Endothelial cell of umbilical vein (primary cell): ENCODE data around the gene MAPKAPK2. TPM values are rescaled to one million over a fixed set of nuclear protein-coding genes. Genes with fewer than 3 reads are reported as not detected.

Experiments
- BruUV-seq: library from RNA; stranded (reverse); fragments of 400-500 nt; replicated peaks from 2 replicates; lab custom pipeline; 2021; lab: Mats Ljungman, UMichigan
- CTCF ChIA-PET: fragments of 300-600, 350-600 bp; sonication (Branson Sonifier 250); formaldehyde crosslinking; loops from one replicate; lab custom pipeline; 2021; ENCODE audit warnings: antibody characterized with exemption, inconsistent platforms; lab: Charles Lee
- POLR2A ChIA-PET: fragments of 300-600, 350-600 bp; sonication (Branson Sonifier 250); formaldehyde crosslinking; loops from one replicate; lab custom pipeline; 2021; ENCODE audit warnings: antibody characterized with exemption, inconsistent platforms; lab: Charles Lee
- DNase-seq: peaks from one replicate; pipeline ENCODE4 v3.0.0-alpha.2; 2011; ENCODE audit warnings: low read depth, low spot score
- FAIRE-seq: peaks from 2 replicates; lab custom pipeline; 2011; peaks lifted over from hg19 to GRCh38; lab: Jason Lieb, UNC
- H2AFZ ChIP-seq: 2 replicates; pipeline ENCODE4 v1.6.0; 2012; ENCODE audit warnings: low read depth, low read length, control low read depth, inconsistent platforms
- H3K27ac ChIP-seq: 2 replicates; pipeline ENCODE4 v1.5.1; 2011; ENCODE audit warnings: low read depth, mild to moderate bottlenecking, control low read depth, low read length, moderate library complexity; ENCODE audit not compliant: insufficient read depth
- H3K27me3 ChIP-seq, 2 experiments: 2 replicates each; pipeline versions ENCODE4 v1.6.0 to v1.6.1; 2011; ENCODE audit warnings: low read length in 2 of 2, mixed read lengths in 1 of 2; ENCODE audit not compliant: control insufficient read depth in 2 of 2, insufficient read depth in 2 of 2
- H3K36me3 ChIP-seq, 2 experiments: 2 replicates in 1 of 2; 3 replicates in 1 of 2; pipeline ENCODE4 v1.5.1; 2011; ENCODE audit warnings: low read length in 2 of 2, mild to moderate bottlenecking in 1 of 2, moderate library complexity in 1 of 2; ENCODE audit not compliant: control insufficient read depth in 2 of 2, insufficient read depth in 2 of 2; ENCODE audit errors: extremely low read depth in 1 of 2
- H3K4me1 ChIP-seq: 3 replicates; pipeline ENCODE4 v1.5.1; 2011; ENCODE audit warnings: mild to moderate bottlenecking, low read length; ENCODE audit not compliant: control insufficient read depth, insufficient read depth; ENCODE audit errors: extremely low read depth
- H3K4me2 ChIP-seq: 2 replicates; pipeline ENCODE4 v1.6.1; 2011; ENCODE audit warnings: low read length, control low read depth, mixed read lengths; ENCODE audit not compliant: insufficient read depth
- H3K4me3 ChIP-seq, 3 experiments: fragments of 200-600 bp in 1 of 3; sonication (generic), shearing (Covaris generic) in 1 of 3; replicated peaks in 1 of 3; 2 replicates each; pipeline ENCODE4 v1.5.1; 2011 to 2016; ENCODE audit warnings: control low read depth in 3 of 3, low read length in 3 of 3, mild to moderate bottlenecking in 2 of 3, inconsistent platforms in 1 of 3, low read depth in 1 of 3, moderate library complexity in 1 of 3; ENCODE audit not compliant: insufficient read depth in 1 of 3
- H3K79me2 ChIP-seq: 2 replicates; pipeline ENCODE4 v1.6.0; 2012; ENCODE audit warnings: low read length, inconsistent platforms; ENCODE audit not compliant: control insufficient read depth, insufficient read depth
- H3K9ac ChIP-seq: replicated peaks from 2 replicates; pipeline ENCODE3; 2011; ENCODE audit warnings: low read length, control low read depth; ENCODE audit not compliant: insufficient read depth; ENCODE audit errors: extremely low read depth
- H3K9me1 ChIP-seq: replicated peaks from 3 replicates; pipeline ENCODE4 v1.6.0; 2011; ENCODE audit warnings: mild to moderate bottlenecking, low read length; ENCODE audit not compliant: control insufficient read depth, insufficient read depth; ENCODE audit errors: extremely low read depth
- H3K9me3 ChIP-seq: replicated peaks from 2 replicates; pipeline ENCODE4 v1.5.1; 2012; ENCODE audit warnings: low read length, inconsistent platforms; ENCODE audit not compliant: control insufficient read depth, insufficient read depth
- H4K20me1 ChIP-seq: replicated peaks from 2 replicates; pipeline ENCODE3; 2011; ENCODE audit warnings: mild to moderate bottlenecking, low read length; ENCODE audit not compliant: control insufficient read depth, insufficient read depth; ENCODE audit errors: extremely low read depth
- CTCF ChIP-seq, 2 donors: IDR thresholded peaks; 1 replicate in 1 of 2; 2 replicates in 1 of 2; pipeline ENCODE4 v1.5.1; 2011; ENCODE audit warnings: low read length in 2 of 2, mild to moderate bottlenecking in 2 of 2, moderate library complexity in 2 of 2, control low read depth in 1 of 2, inconsistent platforms in 1 of 2, low read depth in 1 of 2; ENCODE audit not compliant: insufficient read depth in 1 of 2; ENCODE audit errors: extremely low read depth in 1 of 2
- EZH2 ChIP-seq: IDR thresholded peaks from 2 replicates; pipeline ENCODE4 v1.6.1; 2012; ENCODE audit warnings: borderline replicate concordance, low read depth, mild to moderate bottlenecking, moderate library complexity, low read length, inconsistent platforms; ENCODE audit not compliant: severe bottlenecking
- FOS ChIP-seq: IDR thresholded peaks from 2 replicates; pipeline ENCODE4 v1.6.1; 2011; ENCODE audit warnings: mild to moderate bottlenecking, low read length, moderate library complexity, borderline replicate concordance; ENCODE audit not compliant: insufficient read depth
- GATA2 ChIP-seq: IDR thresholded peaks from 2 replicates; pipeline ENCODE4 v1.7.0; 2011; ENCODE audit warnings: low read depth, mild to moderate bottlenecking, moderate library complexity, mixed read lengths, low read length; ENCODE audit not compliant: insufficient read length, insufficient read depth
- JUN ChIP-seq: IDR thresholded peaks from 2 replicates; pipeline ENCODE4 v1.6.1; 2011; ENCODE audit warnings: borderline replicate concordance, low read depth; ENCODE audit not compliant: insufficient read length, insufficient read depth
- MYC ChIP-seq: IDR thresholded peaks from one replicate; pipeline ENCODE4 v1.6.1; 2011; ENCODE audit warnings: mild to moderate bottlenecking, low read depth, low read length
- POLR2A ChIP-seq: IDR thresholded peaks from 2 replicates; pipeline ENCODE4 v1.6.1; 2012; ENCODE audit warnings: low read depth, mild to moderate bottlenecking, control low read depth, low read length
- POLR2AphosphoS5 ChIP-seq: IDR thresholded peaks from 2 replicates; pipeline ENCODE4 v1.6.1; 2012; ENCODE audit warnings: low read depth, mild to moderate bottlenecking, control low read depth, low read length, moderate library complexity; ENCODE audit not compliant: insufficient read depth
- dilution Hi-C: fragments of 300-500 bp; cut with MboI; formaldehyde crosslinking; loops from one replicate; pipeline ENCODE4 v1.15.0; 2019; ENCODE audit warnings: low sequenced_read_pairs; ENCODE audit not compliant: extremely low pct_ligation_motif_present
- intact Hi-C: fragments of 100-400 bp; cut with micrococcal nuclease; formaldehyde crosslinking; loops from one replicate; pipeline ENCODE4 v1.10.0; 2022
- polyA plus RNA-seq, 4 experiments: library from polyadenylated mRNA; depleted of rRNA in 3 of 4; stranded (reverse) in 3 of 4; unstranded in 1 of 4; fragments of >200 nt; gene quantifications; 2 replicates each; pipeline versions ENCODE4 v1.2.1 to v1.2.3, GENCODE V29; 2011 to 2012; ENCODE audit warnings: missing spikeins in 1 of 4
- total RNA-seq: library from RNA; stranded (reverse); gene quantifications from 2 replicates; pipeline ENCODE4 v1.2.3, GENCODE V29; 2021
- TF ChIP-seq, protein P1 (sequence below): IDR thresholded peaks from 2 replicates; pipeline ENCODE4 v1.6.1; 2011; ENCODE audit not compliant: insufficient read depth, insufficient read length

The MAPKAPK2 gene
- total and polyA plus RNA-seq, 2 donors (not counting 3 experiments of a cell fraction or from before 2014, with no cell fraction given): 52.9 to 69.1 TPM

DNA sequence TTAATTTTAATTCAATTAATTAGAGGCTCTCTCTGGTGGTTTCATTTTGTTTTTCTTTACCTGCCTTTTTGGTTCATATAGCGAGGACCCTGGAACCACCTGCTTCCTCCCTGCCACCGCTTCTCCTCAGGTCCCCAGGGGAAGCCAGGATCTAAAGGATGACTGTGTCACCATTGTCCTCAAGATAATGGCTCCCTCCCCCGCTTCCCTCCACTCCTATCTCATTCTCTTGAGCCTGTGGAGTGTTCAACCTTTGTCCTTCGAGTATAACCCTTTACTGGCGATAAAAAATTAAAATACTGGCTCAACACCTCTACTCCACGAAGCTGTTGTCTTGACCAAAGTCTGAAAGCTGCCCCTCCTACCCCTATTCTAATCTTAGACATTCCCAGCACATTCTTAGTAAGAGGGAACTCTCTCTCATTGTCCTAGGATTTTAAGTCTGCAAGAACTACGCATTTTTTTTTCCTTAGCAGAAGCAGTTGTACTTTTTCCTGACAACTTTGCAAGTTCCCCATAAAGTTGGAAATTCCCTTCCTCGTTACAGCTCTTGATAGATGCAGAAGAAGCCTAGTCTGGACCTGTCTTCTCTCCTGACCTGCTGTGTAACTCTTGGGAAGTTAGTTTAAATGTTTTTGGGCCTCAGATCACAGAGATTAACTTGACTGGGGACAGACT, 12.6 kb upstream of the MAPKAPK2 start:
- H3K27ac ChIP-seq: no peak overlapping the region
- H3K4me2 ChIP-seq: no peak overlapping the region
- H3K27me3 ChIP-seq: peaks cover 8 to 13% of the 10 kb centered on the region in 2 experiments
- no peaks in the 10 kb centered on the region for H3K36me3 ChIP-seq
- FAIRE-seq (no peak), DNase-seq (no peak)
- no peak for TF ChIP-seq MYC
- TF ChIP-seq CTCF (IDR thresholded peaks at IDR 0.05; ENCODE audit: extremely low read depth in 1 of 2, insufficient read depth in 1 of 2, low read depth in 1 of 2, low read length in 2 of 2): no peak
- TF ChIP-seq FOS: no peak
- TF ChIP-seq JUN: no peak
- no peak for TF ChIP-seq GATA2
- TF ChIP-seq POLR2AphosphoS5: no peak
- no peak for TF ChIP-seq EZH2
- TF ChIP-seq POLR2A: no peak
- TF ChIP-seq, protein P1, sequence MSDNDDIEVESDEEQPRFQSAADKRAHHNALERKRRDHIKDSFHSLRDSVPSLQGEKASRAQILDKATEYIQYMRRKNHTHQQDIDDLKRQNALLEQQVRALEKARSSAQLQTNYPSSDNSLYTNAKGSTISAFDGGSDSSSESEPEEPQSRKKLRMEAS: no peak
- CTCF ChIA-PET: interaction anchor here (0.8 to 5.1 kb wide), 6 partner anchors 8 to 412 kb away, joined by 3 to 37 read pairs (median 4); partner anchors contain the start of gene DYRK3
- H4K20me1 ChIP-seq: no peaks in the 10 kb centered on the region
- peaks cover 10% of the 10 kb centered on the region for H3K4me1 ChIP-seq
- no peaks in the 10 kb centered on the region for H3K9me3 ChIP-seq
- dilution Hi-C loops (no loop called here), intact Hi-C loops (no loop called here)
- no TSS peak for BruUV-seq
- H3K79me2 ChIP-seq: no peaks in the 10 kb centered on the region
- H3K9me1 ChIP-seq: no peaks in the 10 kb centered on the region
- no peak overlapping the region for H3K4me3 ChIP-seq
- no peak overlapping the region for H3K9ac ChIP-seq
- no peak overlapping the region for H2AFZ ChIP-seq
- POLR2A ChIA-PET: no interaction called here
